Lung (tissue), 12 donors: ENCODE results near the gene CTTN. TPM values are rescaled to one million over a fixed set of nuclear protein-coding genes. Genes with fewer than 3 reads are reported as not detected.

Experiments
- ATAC-seq: fragments of 200-7000 bp; cut with Tn5 transposase; one replicate; pipeline ENCODE4 v1.9.1; 2020; ENCODE audit warnings: moderate number of reproducible peaks; ENCODE audit not compliant: insufficient read depth, low FRiP score
- DNase-seq, 3 donors: peaks; one replicate each; pipeline ENCODE4 v3.0.0-alpha.2; 2013 to 2017
- H3K27ac ChIP-seq, 2 donors: one replicate each; pipeline ENCODE4 v1.5.1; 2013; ENCODE audit warnings: mild to moderate bottlenecking in 2 of 2, moderate library complexity in 2 of 2, control low read depth in 1 of 2, inconsistent platforms in 1 of 2, low read depth in 1 of 2, low read length in 1 of 2
- H3K27me3 ChIP-seq, 3 donors: one replicate each; pipeline ENCODE4 v1.5.1; 2013; ENCODE audit warnings: low read length in 2 of 3; ENCODE audit not compliant: control insufficient read depth in 3 of 3, insufficient read depth in 3 of 3
- H3K36me3 ChIP-seq, 4 donors: one replicate each; pipeline ENCODE4 v1.5.1; 2013; ENCODE audit warnings: low read length in 4 of 4, mild to moderate bottlenecking in 1 of 4, moderate library complexity in 1 of 4; ENCODE audit not compliant: control insufficient read depth in 4 of 4, insufficient read depth in 4 of 4
- H3K4me1 ChIP-seq, 5 donors: one replicate each; pipeline ENCODE4 v1.5.1; 2013; ENCODE audit warnings: low read length in 5 of 5, mild to moderate bottlenecking in 2 of 5, moderate library complexity in 1 of 5; ENCODE audit not compliant: control insufficient read depth in 5 of 5, insufficient read depth in 5 of 5
- H3K4me3 ChIP-seq: one replicate; pipeline ENCODE4 v1.5.1; 2013; ENCODE audit warnings: mild to moderate bottlenecking, control low read depth, moderate library complexity
- H3K9ac ChIP-seq, 2 donors: one replicate each; pipeline ENCODE4 v1.5.1; 2013; ENCODE audit warnings: low read length in 2 of 2, control low read depth in 1 of 2; ENCODE audit not compliant: insufficient read depth in 1 of 2
- H3K9me3 ChIP-seq, 4 donors: one replicate each; pipeline ENCODE4 v1.5.1; 2013; ENCODE audit warnings: low read length in 3 of 4, mild to moderate bottlenecking in 1 of 4, moderate library complexity in 1 of 4; ENCODE audit not compliant: control insufficient read depth in 4 of 4, insufficient read depth in 3 of 4
- CTCF ChIP-seq: IDR thresholded peaks from 2 replicates; pipeline ENCODE4 v1.5.1; 2012; ENCODE audit warnings: mild to moderate bottlenecking; ENCODE audit errors: control extremely low read depth, extremely low read depth
- WGBS, 2 donors: extraction: QIAGEN DNeasy Blood & Tissue Kit; methylation state at CpG; one replicate each; pipeline ENCODE4 v1.1.7; 2013; 5-methylcytosine and 5-hydroxymethylcytosine counted together
- polyA plus RNA-seq, 2 donors: library from polyadenylated mRNA; stranded (reverse); fragments of 200-250 nt; gene quantifications; one replicate each; pipeline ENCODE4 v1.2.1, GENCODE V29; 2013
- total RNA-seq, 2 donors: library from RNA; depleted of rRNA in 1 of 2; stranded (reverse); fragments of >200 nt in 1 of 2; gene quantifications; one replicate each; pipeline ENCODE4 v1.2.1, GENCODE V29; 2014 to 2021
- donor health status: control.
- donor health status: control.
- donor health status: Bipolar disorder and iron deficiency.
- donor health status: healthy.
- donor health status: DM: yes; HTN: yes; CAD: no.

Gene CTTN
- total and polyA plus RNA-seq, 4 donors: 89.8 to 235 (median 154) TPM

GRCh38 chr11:70418130-70418529, 19.8 kb downstream of the CTTN start:
- peaks cover 29 to 66% (median 48%) of the 10 kb centered on the region in 4 donors for H3K36me3 ChIP-seq
- 96 to 99% methylated on average over 12 of the region's 12 CpGs for WGBS, 2 donors

GRCh38 chr11:70419307-70420007, 21.1 kb downstream of the CTTN start:
- Histone ChIP-seq H3K27me3 (no peaks in the 10 kb centered on the region), H3K9ac (no peak overlapping the region), H3K4me3 (no peak overlapping the region), H3K4me1 (no peaks in the 10 kb centered on the region), H3K36me3 (peaks cover 29 to 66% (median 44%) of the 10 kb centered on the region in 4 donors), H3K9me3 (no peaks in the 10 kb centered on the region), H3K27ac (no peak overlapping the region)
- WGBS, 2 donors: 94 to 95% methylated on average over 17 of the region's 17 CpGs
- ATAC-seq (no peak), DNase-seq (no peak)
- no peak for TF ChIP-seq CTCF

More at GRCh38 chr11:70418130-70418529, 19.8 kb downstream of the CTTN start:
- Histone ChIP-seq H3K27me3 (no peaks in the 10 kb centered on the region), H3K9ac (no peak overlapping the region), H3K27ac (no peak overlapping the region), H3K4me3 (no peak overlapping the region), H3K9me3 (no peaks in the 10 kb centered on the region), H3K4me1 (no peaks in the 10 kb centered on the region)
- no peak for TF ChIP-seq CTCF
- DNase-seq (no peak), ATAC-seq (no peak)

GRCh38 chr11:70420008-70420464, 21.7 kb downstream of the CTTN start:
- Histone ChIP-seq H3K9me3 (no peaks in the 10 kb centered on the region), H3K4me3 (no peak overlapping the region), H3K27ac (no peak overlapping the region), H3K27me3 (no peaks in the 10 kb centered on the region), H3K4me1 (no peaks in the 10 kb centered on the region), H3K36me3 (peaks cover 29 to 67% (median 43%) of the 10 kb centered on the region in 4 donors), H3K9ac (no peak overlapping the region)
- ATAC-seq (no peak), DNase-seq (no peak)
- WGBS, 2 donors: 91 to 95% methylated on average over 14 of the region's 14 CpGs
- TF ChIP-seq CTCF: no peak
